Stimulated activated CD4-positive, alpha-beta T cell treated with anti-CD3 and anti-CD28 coated beads, Interleukin-4, amount 100 ng/mL, for 1 hour (primary cell): ENCODE results near the gene DCT.

Experiments
- DNase-seq: peaks from one replicate; pipeline ENCODE4 v3.0.0-alpha.2; 2020

DCT gene

DNA sequence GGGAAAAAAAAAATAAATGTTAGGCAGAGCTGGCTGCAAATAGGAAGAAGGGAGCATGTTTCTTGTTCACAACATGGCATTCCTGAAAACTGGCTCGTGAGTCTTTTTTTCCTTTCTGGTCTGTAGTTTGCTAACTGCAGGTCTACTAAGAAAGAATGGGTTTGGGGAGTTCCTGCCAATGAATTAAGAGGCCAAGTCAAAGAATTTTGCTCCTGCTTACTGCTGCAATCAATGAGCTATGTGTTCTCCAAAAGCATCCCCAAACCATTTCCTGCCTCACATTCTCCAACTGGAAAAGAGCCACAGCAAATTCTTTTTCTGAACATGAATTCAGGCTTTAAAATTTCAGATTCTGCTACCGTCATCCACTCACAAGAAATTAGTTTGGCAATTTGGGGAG lies 88.6 kb downstream of the DCT start:
- DNase-seq = no peak

DNA sequence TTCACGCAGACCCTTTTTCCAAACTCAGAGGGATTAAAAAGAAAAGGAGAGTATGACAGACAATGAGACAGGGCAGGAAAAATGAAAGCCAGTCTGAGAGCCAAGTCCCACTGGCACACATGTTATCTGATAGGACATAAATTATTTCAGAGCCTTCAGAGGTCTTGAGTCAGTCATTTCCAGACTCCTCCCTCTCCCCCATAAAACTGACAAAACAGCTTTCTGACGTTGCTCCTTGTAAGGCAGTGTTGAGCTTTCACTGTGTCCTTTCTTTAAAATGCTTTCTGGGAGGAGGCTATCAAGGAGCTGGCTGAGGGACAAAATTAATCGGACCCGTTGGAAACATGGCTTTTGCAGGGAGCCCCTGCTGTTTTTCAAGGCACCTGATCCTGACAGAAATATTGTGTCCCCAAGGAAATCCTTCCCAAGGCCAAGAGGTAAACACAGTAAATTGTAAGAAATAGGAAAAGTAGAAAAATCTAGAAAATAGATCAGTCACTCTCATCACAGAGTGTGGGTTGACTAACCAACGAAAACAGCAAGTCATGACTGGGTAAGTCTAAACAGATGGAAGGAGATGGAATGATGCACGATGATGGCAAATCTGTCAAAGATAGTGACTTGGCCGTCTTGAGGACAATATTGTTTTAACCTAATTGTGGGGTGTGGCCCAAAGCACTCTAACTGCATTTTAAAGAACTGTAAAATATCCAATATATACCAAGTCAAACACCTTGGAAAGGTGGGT lies 89.7 kb downstream of the DCT start:
- DNase-seq = no peak

DNA sequence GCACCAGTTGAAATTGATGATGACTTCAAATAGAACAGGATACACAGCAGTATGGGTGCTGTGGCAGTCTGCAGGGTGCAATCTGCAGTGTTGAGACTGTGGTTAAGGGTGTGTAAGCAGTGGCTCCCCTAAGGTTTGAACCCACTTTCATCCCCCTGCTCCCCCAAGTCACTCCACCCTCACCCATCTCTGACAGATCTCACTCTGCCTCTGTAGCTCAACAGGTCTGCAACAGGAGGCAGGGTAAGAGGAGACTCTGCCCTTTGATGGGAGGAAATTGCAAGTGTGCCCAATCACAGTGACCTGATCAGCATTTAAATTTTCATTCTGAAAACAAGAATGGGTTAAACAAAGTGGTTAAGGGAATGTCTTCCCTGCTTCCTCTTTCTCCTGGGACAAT lies 92.4 kb downstream of the DCT start:
- no peak for DNase-seq
